NCI-H1436 (cell line): ENCODE data around the gene LDHAL6A.
"Not testable (repeated sequence)": the region's sequence is repeated elsewhere in the genome, so short reads cannot be mapped to it uniquely, and the experiment has no call there.

Source experiments
- DNase-seq: peaks from one replicate; lab custom pipeline; 2025; lab: John Stamatoyannopoulos, UW

LDHAL6A gene

GRCh38 chr11:18455686-18456372, at the start of gene LDHAL6A:
Gene LDHAL6A (plus strand): TSS chr11:18455856. CDS start chr11:18456681, 825 bp downstream.
- no peak for DNase-seq

DNA sequence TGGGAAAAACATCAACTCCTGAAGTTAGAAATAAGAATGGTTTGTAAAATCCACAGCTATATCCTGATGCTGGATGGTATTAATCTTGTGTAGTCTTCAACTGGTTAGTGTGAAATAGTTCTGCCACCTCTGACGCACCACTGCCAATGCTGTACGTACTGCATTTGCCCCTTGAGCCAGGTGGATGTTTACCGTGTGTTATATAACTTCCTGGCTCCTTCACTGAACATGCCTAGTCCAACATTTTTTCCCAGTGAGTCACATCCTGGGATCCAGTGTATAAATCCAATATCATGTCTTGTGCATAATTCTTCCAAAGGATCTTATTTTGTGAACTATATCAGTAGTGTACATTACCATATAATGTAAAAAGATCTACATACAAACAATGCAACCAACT, 48.3 kb upstream of the LDHAL6A start:
- not testable (repeated sequence) for DNase-seq

- no peak for DNase-seq
These were observed 46.9 kb upstream of the LDHAL6A start for GRCh38 chr11:18408558-18409291.

GRCh38 chr11:18416459-18416858, 39.2 kb upstream of the LDHAL6A start:
- DNase-seq: no peak

GRCh38 chr11:18419040-18419439, 36.6 kb upstream of the LDHAL6A start:
- DNase-seq: no peak

- DNase-seq: no peak
These were observed 35.6 kb upstream of the LDHAL6A start for GRCh38 chr11:18420067-18420466.

- no peak for DNase-seq
These were observed 28.4 kb upstream of the LDHAL6A start for GRCh38 chr11:18427240-18427639.

DNA sequence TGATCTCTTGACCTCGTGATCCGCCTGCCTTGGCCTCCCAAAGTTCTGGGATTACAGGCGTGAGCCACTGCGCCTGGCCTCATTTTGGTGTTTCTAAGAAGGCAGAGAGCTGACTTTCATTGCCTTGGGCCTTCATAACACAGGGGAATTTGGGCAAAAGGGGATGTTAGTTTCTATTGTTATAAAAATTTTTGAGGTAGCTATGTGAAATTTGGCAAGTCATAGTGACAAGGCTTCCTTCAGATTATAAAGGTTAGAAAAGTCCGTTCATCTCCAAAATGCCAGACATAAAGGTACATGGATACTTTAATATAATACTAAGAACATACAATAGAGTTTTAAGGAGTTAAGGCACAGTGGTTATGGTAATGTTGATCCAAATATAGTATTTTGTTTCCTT, 26.3 kb upstream of the LDHAL6A start:
- no peak for DNase-seq

GRCh38 chr11:18438691-18439090, 17.0 kb upstream of the LDHAL6A start:
- no peak for DNase-seq

DNA sequence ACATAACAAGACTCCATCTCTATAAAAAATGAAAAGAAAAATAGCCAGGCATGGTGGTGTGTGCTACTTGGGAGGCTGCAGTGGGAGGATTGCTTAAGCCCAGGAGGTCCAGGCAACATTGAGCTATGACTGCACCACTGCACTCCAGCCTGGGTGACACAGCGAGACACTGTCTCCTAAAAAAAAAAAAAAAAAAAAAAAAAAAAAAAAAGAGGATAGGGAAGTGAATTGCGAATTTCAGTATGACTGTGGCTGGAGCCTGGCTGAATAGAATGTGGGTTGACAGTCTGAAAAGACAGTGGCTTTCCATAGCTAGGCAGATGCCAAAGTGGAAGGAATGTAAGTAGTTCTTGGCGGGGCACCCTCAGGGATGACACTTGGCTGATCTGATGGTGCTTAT, 6.4 kb upstream of the LDHAL6A start:
- no peak for DNase-seq

GRCh38 chr11:18452927-18453326, 2.7 kb upstream of the LDHAL6A start:
- DNase-seq: no peak

GRCh38 chr11:18457450-18457849, 1.8 kb downstream of the LDHAL6A start:
- DNase-seq: no peak

- DNase-seq: no peak
These were observed 4.0 kb downstream of the LDHAL6A start for GRCh38 chr11:18459634-18460033.

DNA sequence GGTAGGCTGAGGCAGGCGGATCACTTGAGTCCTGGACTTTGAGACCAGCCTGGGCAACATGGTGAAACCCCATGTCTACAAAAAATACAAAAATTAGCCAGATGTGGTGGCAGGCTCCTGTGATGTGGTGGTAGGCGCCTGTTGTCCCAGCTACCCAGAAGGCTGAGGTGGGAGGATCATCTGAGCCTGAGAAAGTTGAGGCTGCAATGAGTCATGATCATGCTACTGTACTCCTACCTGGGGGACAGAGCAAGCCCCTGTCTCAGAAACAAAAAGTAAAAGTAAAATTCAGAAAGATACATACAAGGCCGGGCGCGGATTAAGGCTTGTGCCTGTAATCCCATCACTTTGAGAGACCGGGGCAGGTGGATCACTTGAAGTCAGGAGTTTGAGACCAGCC, 6.3 kb downstream of the LDHAL6A start:
- DNase-seq: no peak

- DNase-seq: no peak
These were observed 7.8 kb downstream of the LDHAL6A start for GRCh38 chr11:18463439-18463838.

GRCh38 chr11:18466402-18466801, 10.7 kb downstream of the LDHAL6A start:
- no peak for DNase-seq

- no peak for DNase-seq
These were observed 12.4 kb downstream of the LDHAL6A start for GRCh38 chr11:18468059-18468458.

DNA sequence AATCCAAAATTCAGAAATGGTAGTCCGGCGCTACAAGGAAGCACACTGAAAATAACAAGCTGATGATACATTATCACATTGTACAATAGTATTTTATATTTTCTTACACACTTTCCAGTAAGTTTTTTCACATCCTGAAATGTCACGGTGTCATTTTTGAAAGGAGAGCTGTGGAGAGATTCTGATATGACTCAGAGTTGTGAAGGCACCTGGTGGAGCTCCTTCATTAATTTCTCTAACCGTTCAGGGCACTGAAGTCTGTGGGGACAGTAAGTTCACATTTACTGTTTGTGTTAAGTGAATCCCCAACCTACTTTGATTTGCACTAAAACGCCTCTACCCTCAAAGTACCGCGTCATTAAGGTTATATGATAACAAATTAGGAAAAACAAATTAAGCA, 13.3 kb downstream of the LDHAL6A start:
- no peak for DNase-seq

- DNase-seq: no peak
These were observed 16.3 kb downstream of the LDHAL6A start for GRCh38 chr11:18471995-18472394.

DNA sequence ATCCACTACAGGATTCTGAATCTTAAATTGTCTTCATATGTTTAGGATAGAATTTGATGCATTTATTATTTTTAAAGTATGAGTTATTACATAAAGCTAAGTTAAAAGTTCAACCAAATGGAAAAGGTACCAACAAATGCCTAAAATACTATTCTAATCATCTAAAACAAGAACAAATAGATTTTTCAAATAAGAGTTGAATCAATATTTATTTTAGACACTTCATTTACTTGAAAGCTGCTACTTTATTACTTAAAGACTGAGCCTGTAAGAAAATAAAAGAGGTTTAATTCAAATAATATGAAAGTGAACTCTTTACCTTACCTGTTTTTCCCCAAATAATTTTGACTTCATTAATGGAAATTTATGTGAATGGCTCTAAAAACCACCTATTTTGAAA, 16.9 kb downstream of the LDHAL6A start:
- DNase-seq: no peak

DNA sequence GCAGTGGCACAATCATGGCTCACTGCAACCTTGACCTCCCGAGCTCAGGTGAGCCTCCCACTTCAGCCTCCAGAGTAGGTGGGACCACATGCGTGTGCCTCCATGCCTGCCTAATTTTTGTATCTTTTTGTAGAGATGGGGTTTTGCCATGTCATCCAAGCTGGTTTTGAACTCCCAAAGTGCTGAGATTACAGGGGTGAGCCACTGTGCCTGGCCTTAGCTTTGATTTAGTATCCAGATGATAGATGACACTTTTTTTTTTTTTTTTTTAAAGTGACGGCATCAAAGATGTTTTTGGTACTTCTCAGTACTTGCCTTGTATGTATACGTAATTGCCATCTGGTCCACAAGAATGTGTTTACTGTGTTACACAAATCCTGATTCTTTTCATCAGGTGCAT, 23.4 kb downstream of the LDHAL6A start:
- no peak for DNase-seq

GRCh38 chr11:18485913-18486528, 30.4 kb downstream of the LDHAL6A start:
- no peak for DNase-seq

- no peak for DNase-seq
These were observed 34.7 kb downstream of the LDHAL6A start for GRCh38 chr11:18490319-18490718.
